BLaER1 (cell line): ENCODE data around the gene NGF.

Experiments
- H3K27ac ChIP-seq: shearing (Covaris generic); formaldehyde crosslinking; 2 replicates; pipeline ENCODE4 v1.8.1; 2022
- H3K27me3 ChIP-seq: shearing (Covaris generic); formaldehyde crosslinking; 2 replicates; pipeline ENCODE4 v1.8.1; 2022
- H3K36me3 ChIP-seq: shearing (Covaris generic); formaldehyde crosslinking; 2 replicates; pipeline ENCODE4 v1.8.1; 2022
- H3K4me1 ChIP-seq: shearing (Covaris generic); formaldehyde crosslinking; 2 replicates; pipeline ENCODE4 v1.8.1; 2022
- H3K4me2 ChIP-seq: shearing (Covaris generic); formaldehyde crosslinking; 2 replicates; pipeline ENCODE4 v1.8.1; 2022
- H3K4me3 ChIP-seq: shearing (Covaris generic); formaldehyde crosslinking; 2 replicates; pipeline ENCODE4 v1.8.1; 2022
- H3K9ac ChIP-seq: shearing (Covaris generic); formaldehyde crosslinking; 2 replicates; pipeline ENCODE4 v1.8.1; 2022
- H3K9me3 ChIP-seq: shearing (Covaris generic); formaldehyde crosslinking; 2 replicates; pipeline ENCODE4 v1.8.1; 2022
- H4K20me1 ChIP-seq: shearing (Covaris generic); formaldehyde crosslinking; 2 replicates; pipeline ENCODE4 v1.8.1; 2022
- Cebpa-rat ChIP-seq: shearing (Covaris generic); IDR thresholded peaks from 2 replicates; pipeline ENCODE4 v1.8.1; 2022

Gene NGF

DNA sequence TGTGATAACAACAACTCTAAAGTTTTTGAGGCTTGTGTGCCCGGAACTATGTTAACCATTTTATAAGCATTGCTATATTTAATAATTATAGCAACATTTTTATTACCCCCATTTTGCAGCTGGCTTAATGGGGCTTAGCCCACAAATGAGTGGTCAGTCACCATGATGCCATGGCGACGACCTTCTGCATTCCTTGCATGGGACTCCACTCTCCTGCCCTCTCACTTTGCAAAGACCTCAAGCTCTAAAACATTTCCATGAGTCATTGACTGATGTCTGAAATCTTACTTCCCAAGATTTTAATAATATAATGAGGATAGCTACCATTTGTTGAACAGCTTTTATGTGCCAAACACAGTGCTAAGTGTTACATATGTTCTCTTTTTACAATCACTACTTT lies 15.4 kb downstream of the NGF start:
- Histone ChIP-seq H3K9ac (no peak overlapping the region), H3K27me3 (no peaks in the 10 kb centered on the region), H3K9me3 (no peaks in the 10 kb centered on the region), H3K27ac (no peak overlapping the region), H4K20me1 (no peaks in the 10 kb centered on the region), H3K4me1 (no peaks in the 10 kb centered on the region), H3K36me3 (no peaks in the 10 kb centered on the region), H3K4me2 (no peak overlapping the region), H3K4me3 (no peak overlapping the region)
- TF ChIP-seq Cebpa-rat, result no peak

DNA sequence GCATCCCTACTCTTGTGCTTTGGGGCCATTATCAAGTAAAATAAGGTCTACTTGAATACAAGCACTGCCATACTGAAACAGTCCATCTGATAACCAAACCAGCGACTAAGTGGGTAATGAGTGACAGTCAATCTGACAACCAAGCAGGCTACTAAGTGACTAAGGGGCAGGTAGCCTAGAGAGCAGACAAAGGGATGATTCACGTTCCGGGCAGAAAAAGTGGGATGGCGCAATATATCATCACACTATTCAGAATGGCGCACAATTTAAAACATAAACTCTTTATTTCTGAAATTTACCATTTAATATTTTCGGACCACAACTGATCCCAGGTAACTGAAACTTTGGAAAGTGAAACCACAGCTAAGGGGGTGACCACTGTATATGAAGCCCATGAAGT lies 17.7 kb downstream of the NGF start:
- TF ChIP-seq Cebpa-rat, result no peak
- Histone ChIP-seq H3K4me2 (no peak overlapping the region), H3K9ac (no peak overlapping the region)

DNA sequence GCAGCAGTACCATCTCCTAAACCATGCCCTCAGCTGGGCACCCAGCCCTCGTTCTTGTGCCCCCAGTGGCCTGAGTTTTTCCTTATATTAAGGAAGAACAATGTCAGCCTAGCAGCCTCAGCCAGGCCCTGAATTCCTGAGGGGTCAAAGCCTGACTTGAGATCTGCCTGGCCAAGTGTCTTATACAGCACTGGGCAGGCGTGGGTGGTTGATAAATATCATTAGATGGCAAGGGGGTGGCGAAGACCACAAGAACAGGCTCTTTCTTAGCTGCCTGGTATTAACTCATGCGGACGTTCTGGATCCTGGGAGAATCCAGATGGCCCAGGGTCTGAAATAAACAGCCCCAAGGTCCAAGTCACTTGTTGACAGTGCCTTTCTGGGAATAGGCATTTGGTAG lies 18.3 kb downstream of the NGF start:
- H3K27me3 ChIP-seq, result no peaks in the 10 kb centered on the region
- H3K36me3 ChIP-seq, result no peaks in the 10 kb centered on the region
- H3K9me3 ChIP-seq, result no peaks in the 10 kb centered on the region
- no peak overlapping the region for H3K9ac ChIP-seq
- no peak for TF ChIP-seq Cebpa-rat
- no peak overlapping the region for H3K27ac ChIP-seq
- no peak overlapping the region for H3K4me2 ChIP-seq
- H3K4me1 ChIP-seq, result no peaks in the 10 kb centered on the region
- H4K20me1 ChIP-seq, result no peaks in the 10 kb centered on the region
- no peak overlapping the region for H3K4me3 ChIP-seq

More for the DNA sequence above, 17.7 kb downstream of the NGF start:
- no peaks in the 10 kb centered on the region for H3K9me3 ChIP-seq
- H3K27me3 ChIP-seq, result no peaks in the 10 kb centered on the region
- H3K27ac ChIP-seq, result no peak overlapping the region
- H4K20me1 ChIP-seq, result no peaks in the 10 kb centered on the region
- H3K4me1 ChIP-seq, result no peaks in the 10 kb centered on the region
- no peak overlapping the region for H3K4me3 ChIP-seq
- H3K36me3 ChIP-seq, result no peaks in the 10 kb centered on the region

DNA sequence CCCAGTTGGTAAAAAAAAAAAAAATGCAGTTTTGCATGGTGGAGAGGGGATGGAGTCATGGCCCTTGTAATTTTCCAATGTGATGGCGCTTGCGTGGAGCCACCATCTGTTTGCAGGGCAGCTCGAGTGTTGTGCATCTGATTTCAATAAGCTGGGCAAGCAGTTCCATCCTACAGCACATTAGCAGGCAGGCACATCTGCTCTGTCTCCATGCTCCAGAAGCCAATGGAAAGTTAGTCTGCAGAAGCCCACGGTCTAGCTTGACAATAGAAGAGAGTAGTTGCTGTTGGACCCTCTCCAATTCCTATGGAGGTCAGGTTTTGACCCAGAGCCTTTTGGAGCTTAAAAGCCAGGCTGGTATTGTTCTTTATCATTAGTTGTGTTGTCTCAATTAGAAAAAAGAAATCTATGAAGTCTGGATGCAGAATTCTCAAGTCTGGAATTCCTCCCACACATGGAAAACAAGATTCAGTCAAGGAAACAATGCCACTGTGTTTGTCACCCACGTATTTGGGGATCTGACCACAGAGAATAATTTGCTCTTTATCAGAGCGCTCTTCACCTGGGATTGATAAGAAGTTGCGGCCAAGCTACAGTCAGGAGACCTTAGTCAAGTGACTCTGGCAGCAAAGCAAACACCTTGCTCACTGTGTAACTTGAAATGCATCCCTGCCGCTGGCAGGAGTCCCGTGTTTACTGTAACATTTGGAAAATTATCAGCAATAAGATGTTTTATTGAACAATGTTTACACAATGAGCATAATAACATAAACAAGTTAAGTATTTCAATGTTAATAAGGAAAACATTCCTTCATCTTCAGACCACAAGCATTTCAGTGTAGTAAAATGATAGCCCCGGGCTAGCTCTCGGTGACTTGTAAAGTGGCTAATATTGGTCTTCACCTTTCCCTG lies 20.7 kb downstream of the NGF start:
- H3K4me2 ChIP-seq, result no peak overlapping the region
- no peaks in the 10 kb centered on the region for H4K20me1 ChIP-seq
- H3K4me1 ChIP-seq, result no peaks in the 10 kb centered on the region
- no peak for TF ChIP-seq Cebpa-rat
- H3K27me3 ChIP-seq, result no peaks in the 10 kb centered on the region
- H3K4me3 ChIP-seq, result no peak overlapping the region
- no peaks in the 10 kb centered on the region for H3K36me3 ChIP-seq
- H3K9ac ChIP-seq, result no peak overlapping the region
- no peak overlapping the region for H3K27ac ChIP-seq
- no peaks in the 10 kb centered on the region for H3K9me3 ChIP-seq

DNA sequence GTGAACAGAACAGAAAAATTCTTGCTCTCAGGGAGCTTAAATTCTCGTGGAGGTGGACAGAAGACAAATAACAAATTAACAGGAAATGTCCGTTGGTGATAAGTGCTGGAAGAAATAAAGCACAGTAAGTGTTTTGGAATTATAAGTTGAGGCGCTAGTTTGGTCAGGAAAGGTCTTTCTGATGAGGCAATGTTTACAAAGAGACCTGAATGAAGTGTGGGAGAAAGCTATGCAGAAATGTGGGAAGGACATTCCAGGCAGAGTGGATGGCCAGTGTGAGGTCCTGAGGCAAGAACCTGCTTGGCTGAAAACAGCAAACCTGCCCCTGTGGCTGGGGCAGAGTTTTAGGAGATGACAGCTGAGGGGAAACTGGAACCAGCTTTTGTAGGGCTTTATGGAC lies 23.3 kb downstream of the NGF start:
- H3K27ac ChIP-seq, result no peak overlapping the region
- 0 out of 2 replicates have a peak, but pooled peaks cover 6% of the 10 kb centered on the region for H3K4me1 ChIP-seq
- H3K36me3 ChIP-seq, result no peaks in the 10 kb centered on the region
- H3K27me3 ChIP-seq, result no peaks in the 10 kb centered on the region
- no peak overlapping the region for H3K9ac ChIP-seq
- TF ChIP-seq Cebpa-rat, result no peak
- no peak overlapping the region for H3K4me3 ChIP-seq
- H3K9me3 ChIP-seq, result no peaks in the 10 kb centered on the region
- H4K20me1 ChIP-seq, result no peaks in the 10 kb centered on the region
- H3K4me2 ChIP-seq, result no peak overlapping the region

DNA sequence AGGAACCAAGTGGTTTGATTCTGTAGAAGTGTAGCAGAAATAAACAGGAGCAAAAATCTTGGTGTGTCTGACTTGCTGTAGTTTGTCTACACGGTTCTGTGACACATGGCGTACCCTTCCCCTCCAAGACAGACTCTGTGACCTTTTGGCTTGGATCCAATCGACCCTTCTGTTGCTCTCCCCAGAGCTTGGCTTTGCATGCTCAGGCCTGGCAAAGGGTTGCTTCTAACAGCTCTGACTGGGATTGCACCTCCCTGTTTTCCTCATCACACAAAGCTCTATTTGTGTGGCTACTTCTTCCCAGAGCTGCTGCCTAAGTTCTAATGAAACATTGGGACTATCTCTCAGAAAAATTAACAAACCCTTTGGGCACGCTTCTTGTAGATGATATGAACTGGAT lies 24.0 kb downstream of the NGF start:
- no peaks in the 10 kb centered on the region for H4K20me1 ChIP-seq
- H3K4me1 ChIP-seq, result 0 out of 2 replicates have a peak, but pooled peaks cover 6% of the 10 kb centered on the region
- no peak overlapping the region for H3K27ac ChIP-seq
- H3K27me3 ChIP-seq, result no peaks in the 10 kb centered on the region
- no peak for TF ChIP-seq Cebpa-rat
- no peaks in the 10 kb centered on the region for H3K36me3 ChIP-seq
- H3K4me3 ChIP-seq, result no peak overlapping the region
- H3K4me2 ChIP-seq, result no peak overlapping the region
- no peak overlapping the region for H3K9ac ChIP-seq
- no peaks in the 10 kb centered on the region for H3K9me3 ChIP-seq

DNA sequence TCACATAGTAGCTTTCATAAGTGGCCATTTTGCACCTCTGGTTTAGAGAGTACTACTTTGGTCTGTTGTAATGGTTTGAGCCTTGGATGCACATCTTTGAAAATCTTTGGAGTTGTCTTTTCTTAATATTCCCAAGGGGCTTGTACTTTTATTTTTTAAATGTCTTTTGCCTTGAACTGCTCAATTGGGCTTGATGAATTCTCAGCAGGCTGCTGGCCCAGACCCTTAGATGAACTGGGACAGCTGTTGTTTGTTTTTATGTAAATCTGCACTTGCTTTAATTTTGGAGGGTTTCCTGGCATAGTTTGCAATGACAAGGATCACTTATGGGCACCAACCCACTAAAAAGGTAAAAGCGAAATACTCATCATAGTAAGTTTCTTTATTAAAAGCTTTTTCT lies 24.9 kb downstream of the NGF start:
- H4K20me1 ChIP-seq, result no peaks in the 10 kb centered on the region
- H3K27me3 ChIP-seq, result no peaks in the 10 kb centered on the region
- no peak overlapping the region for H3K9ac ChIP-seq
- TF ChIP-seq Cebpa-rat, result no peak
- no peak overlapping the region for H3K4me2 ChIP-seq
- no peak overlapping the region for H3K4me3 ChIP-seq
- H3K27ac ChIP-seq, result no peak overlapping the region
- H3K36me3 ChIP-seq, result no peaks in the 10 kb centered on the region
- H3K9me3 ChIP-seq, result no peaks in the 10 kb centered on the region
- 0 out of 2 replicates have a peak, but pooled peaks cover 6% of the 10 kb centered on the region for H3K4me1 ChIP-seq

DNA sequence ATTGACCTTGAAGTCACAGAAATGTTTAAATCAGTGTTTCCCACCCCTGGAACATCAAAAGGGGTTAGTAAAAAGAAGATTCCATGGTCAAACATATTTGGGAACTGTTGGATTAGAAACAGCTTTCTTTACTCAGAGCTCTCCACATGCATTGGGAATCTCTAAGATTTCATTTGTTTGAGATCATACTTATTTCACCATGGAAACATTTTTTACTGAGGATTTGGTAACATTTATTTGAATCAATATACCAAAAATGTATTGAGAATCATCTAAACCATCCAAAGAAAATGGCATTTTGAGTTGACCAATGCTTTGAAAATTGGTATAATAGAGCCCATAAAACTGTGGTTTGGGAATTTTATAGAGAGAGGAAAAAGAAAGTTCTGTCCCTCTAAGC lies 25.3 kb downstream of the NGF start:
- Histone ChIP-seq H3K27ac (no peak overlapping the region), H4K20me1 (no peaks in the 10 kb centered on the region), H3K4me1 (0 out of 2 replicates have a peak, but pooled peaks cover 6% of the 10 kb centered on the region), H3K9me3 (no peaks in the 10 kb centered on the region), H3K36me3 (no peaks in the 10 kb centered on the region), H3K9ac (no peak overlapping the region), H3K4me2 (no peak overlapping the region), H3K27me3 (no peaks in the 10 kb centered on the region), H3K4me3 (no peak overlapping the region)
- TF ChIP-seq Cebpa-rat, result no peak

DNA sequence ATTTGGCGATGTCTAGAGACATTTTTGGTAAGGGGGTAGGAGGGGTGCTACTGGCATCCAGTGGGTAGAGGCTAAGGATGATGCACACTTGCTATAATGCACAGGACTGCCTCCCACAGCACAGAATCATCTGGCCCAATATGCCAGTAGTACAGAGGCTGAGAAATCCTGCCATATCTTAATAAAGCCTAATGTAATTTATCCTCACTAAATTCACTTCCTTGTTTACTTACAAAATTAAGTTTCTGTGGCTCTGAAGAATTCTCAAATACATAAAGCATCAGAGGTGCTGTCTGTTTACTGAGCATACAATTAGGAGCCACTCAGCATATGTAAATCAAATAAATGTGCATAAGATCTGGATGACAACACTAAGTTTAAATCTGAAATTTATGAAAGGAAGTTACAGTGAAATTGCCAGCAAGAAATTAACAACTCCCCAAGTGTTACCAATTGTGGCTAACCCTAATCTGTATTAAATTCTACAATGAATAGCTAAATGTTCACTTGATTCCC lies 26.5 kb downstream of the NGF start:
- no peak overlapping the region for H3K4me2 ChIP-seq

More for the DNA sequence above, 26.5 kb downstream of the NGF start:
- 0 out of 2 replicates have a peak, but pooled peaks cover 6% of the 10 kb centered on the region for H3K4me1 ChIP-seq
- H4K20me1 ChIP-seq, result no peaks in the 10 kb centered on the region
- no peak overlapping the region for H3K4me3 ChIP-seq
- TF ChIP-seq Cebpa-rat, result no peak
- H3K36me3 ChIP-seq, result no peaks in the 10 kb centered on the region
- no peaks in the 10 kb centered on the region for H3K9me3 ChIP-seq
- no peaks in the 10 kb centered on the region for H3K27me3 ChIP-seq
- H3K27ac ChIP-seq, result no peak overlapping the region
- no peak overlapping the region for H3K9ac ChIP-seq
